Skin of body (tissue), 2 donors: Measurements from ENCODE around the gene NRCAM. TPM values are rescaled to one million over a fixed set of nuclear protein-coding genes. Genes with fewer than 3 reads are reported as not detected.

Experiments
- DNase-seq: peaks from one replicate; lab custom pipeline; 2025; lab: John Stamatoyannopoulos, UW
- total RNA-seq: library from RNA; depleted of rRNA; stranded (reverse); fragments of >200 nt; gene quantifications from one replicate; pipeline ENCODE4 v1.2.3, GENCODE V29; 2014

Gene NRCAM
- total RNA-seq, 1 donor from 2014 or later = 7.9 TPM

DNA sequence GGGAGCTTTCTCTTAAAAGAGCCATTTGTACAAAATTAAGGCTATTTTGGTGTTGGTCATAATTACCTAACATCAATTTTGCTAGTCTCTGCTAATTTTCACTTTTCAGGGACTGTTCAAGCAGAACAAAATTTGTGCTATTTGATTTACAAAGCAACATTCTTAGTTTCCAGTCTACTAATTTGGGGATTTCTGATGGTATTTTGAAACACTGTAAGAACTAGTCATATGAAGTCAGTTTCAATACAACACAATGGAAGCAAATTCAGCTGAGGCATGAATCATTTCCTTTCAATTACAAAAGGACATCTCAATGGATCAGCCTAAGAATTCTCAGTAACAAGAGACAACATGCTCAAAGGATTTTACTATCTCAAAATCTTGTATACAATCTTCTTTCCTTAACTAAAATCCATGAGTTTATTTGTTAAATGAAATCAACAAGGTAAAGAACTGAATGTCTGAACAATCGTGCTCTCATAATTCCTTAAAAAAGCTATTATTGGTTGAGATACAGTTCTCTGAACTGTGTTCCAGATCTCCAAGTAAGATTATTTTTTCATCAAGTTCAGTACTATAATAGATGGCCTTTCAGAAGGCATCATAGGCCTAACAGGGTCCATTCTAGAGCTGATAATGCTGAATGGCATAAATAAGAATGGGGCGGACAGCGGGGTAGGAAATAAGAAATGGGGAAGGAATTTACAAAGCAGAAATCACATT lies 144.6 kb downstream of the NRCAM start:
- DNase-seq = no peak

- no peak for DNase-seq
Observed at GRCh38 chr7:108310351-108310750, 145.9 kb downstream of the NRCAM start.

- no peak for DNase-seq
Observed at GRCh38 chr7:108308903-108309302, 147.3 kb downstream of the NRCAM start.

DNA sequence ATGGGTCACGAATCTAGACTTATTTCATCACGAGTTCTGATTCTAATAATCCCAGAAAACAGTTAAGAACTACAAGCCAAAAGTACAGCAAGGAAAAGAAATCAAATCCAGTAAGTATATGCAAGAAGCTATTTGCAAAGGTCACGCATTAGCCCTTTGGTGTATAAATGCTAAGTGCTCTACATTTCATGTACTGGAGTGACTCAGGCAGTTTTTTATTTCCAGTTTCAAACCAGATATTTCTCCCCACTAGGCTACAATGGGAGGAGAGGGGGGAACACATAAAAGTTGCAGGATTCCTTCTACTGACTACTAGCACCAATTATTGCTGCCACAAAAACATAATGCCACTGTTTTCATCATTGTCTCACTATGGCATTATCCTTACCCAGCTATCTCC lies 148.0 kb downstream of the NRCAM start:
- no peak for DNase-seq

DNA sequence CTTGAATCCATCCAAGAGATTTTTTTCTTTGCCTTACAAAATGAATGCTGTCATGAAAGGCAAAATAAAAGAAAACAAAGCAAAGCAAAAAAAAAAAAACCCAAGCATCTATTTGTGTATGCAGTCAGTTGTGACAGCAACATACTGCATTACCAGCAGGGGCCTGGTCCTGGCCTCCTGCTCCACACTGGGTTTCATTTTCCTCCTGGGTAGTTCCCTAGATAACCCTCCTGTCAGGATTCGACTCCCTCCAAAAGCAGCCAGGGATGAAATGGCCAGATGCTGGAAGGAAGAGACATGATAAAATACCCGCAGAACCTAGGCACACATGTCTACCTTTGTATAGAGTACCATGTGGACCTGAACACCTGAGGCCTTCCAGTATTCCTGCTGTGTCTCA lies 148.6 kb downstream of the NRCAM start:
- no peak for DNase-seq

- DNase-seq = no peak
Observed at GRCh38 chr7:108307194-108307593, 149.0 kb downstream of the NRCAM start.

DNA sequence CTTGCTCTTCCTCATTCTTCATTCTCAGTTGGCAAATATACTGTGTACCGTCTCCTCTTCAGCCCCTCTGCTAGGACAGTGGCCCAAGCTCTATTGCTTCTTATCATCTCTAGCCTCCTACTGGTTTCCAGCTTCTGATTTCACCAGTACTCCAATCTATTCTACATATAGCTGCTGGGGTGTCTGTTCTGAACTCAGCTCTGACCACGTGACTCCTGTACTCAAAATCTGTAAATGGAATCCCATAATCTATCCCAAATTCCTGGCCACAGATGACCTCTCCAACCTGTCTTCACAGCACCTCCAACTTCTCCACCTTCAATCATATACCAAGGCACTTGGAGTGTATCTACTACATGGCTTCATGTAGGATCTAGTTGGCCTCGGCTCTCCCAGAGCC lies 152.9 kb downstream of the NRCAM start:
- DNase-seq = no peak

GRCh38 chr7:108301387-108301786 lies 154.8 kb downstream of the NRCAM start:
- no peak for DNase-seq

GRCh38 chr7:108299251-108299973 lies 156.8 kb downstream of the NRCAM start:
- DNase-seq = no peak

- DNase-seq = no peak
Observed at GRCh38 chr7:108296911-108297310, 159.3 kb downstream of the NRCAM start.

- DNase-seq = peak; percentile 5
Observed at GRCh38 chr7:108294595-108294994, 161.6 kb downstream of the NRCAM start.

DNA sequence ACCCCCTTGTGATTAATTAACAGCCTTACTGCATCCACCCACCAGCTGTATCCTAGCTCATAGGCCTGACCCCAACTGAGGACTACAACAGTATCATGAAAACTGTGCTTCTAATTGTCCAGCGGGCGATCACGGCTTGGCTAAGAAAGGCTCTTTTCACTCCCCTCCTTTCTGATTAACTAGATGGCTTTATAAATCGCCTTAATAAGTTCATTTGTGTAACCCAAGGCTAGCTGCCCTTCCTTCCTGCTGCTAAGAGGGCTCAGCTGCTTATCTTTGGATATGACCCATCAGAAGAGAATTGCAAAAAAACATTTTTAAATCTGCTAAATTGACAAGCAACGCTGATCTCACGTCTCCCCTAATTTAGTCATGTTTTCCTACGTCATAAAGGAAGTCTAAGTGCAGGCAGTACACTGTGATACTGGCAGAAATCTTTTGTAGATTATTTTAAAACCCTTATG lies 163.1 kb downstream of the NRCAM start:
- DNase-seq = no peak

DNA sequence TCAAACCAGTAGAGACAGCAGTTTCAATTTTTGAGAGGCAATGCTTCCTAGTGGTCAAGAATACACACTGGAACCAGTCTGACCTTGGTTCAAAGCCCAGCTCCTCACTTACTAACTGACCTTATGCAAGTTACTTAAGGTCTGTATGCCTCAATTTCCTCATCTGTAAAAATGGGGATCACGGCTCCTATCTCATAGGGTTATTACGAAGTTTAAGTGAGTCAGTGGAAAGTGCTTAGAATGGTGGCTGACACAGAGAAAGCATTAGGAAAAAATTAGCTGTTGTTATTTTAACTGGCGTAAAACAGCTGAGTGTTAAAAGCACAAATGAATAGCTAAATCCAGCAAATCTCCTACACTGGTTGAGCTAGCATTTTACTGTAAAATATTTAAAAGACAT lies 163.7 kb downstream of the NRCAM start:
- DNase-seq = no peak

- DNase-seq = no peak
Observed at GRCh38 chr7:108291791-108292440, 164.3 kb downstream of the NRCAM start.

GRCh38 chr7:108291152-108291508 lies 165.1 kb downstream of the NRCAM start:
- no peak for DNase-seq

DNA sequence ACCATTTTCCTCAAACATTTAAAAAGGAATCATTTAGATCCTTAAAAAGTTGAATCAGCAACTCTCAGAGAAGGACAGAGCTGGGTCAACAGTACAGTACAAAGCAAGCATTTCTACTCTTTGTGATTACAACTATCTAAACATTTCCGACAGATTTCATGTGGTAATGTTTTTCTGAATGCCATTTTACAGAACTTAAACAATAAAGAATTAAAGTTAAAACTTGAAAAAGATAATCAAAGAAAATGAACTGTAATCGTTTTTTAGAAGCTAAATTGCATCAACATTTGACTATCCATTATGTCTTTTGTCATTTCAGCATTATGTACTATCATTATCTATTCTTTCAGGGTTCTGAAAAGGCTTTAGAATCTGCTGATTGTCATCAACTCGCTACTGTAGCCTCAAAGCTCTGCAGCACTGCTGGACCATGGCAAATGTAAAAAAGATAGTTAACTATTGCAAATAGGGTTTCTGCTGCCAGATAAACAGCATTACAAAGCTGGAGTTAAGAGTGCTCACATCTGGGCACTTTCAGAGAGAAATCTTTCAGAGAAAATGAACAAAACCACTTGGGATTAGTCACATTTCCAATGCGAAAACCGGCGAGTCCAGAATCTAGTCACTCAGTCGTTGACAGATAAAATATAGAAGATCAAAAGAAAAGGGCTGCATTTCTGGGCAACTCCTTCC lies 165.6 kb downstream of the NRCAM start:
- no peak for DNase-seq

DNA sequence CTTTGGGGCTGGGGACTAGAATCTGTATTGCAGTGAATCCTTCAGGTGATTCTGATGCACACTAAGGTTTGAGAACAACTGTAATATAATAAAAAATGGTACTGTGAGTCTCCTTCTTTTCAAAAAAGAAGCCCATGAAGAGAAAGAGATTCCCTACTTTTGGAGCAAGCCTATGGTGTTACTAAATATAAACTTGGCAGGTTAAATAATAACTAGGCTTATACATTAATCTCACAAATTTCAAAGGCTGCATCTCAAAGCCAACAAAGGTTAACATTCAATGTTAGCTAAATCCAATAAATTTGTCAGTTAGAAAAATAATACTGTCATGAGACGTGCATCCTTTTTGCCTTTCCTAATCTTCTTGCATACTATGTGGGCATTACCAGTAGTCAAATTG lies 166.4 kb downstream of the NRCAM start:
- no peak for DNase-seq

DNA sequence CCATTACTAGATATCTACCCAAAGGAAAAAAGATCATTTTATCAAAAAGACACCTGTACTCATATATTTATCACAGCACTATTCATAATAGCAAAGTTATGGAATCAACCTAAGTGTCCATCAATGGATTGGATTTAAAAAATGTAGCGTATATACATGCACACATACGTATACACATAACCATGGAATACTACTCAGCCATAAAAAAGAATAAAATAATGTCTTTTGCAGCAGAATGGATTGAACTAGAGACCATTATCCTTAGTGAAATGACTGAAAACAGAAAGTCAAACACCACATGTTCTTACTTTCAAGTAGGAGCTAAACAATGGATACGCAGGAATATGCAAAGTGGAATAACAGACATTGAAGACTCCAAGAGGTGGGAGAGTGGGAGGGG lies 168.4 kb downstream of the NRCAM start:
- DNase-seq = no peak

- DNase-seq = no peak
Observed at GRCh38 chr7:108286290-108286904, 169.8 kb downstream of the NRCAM start.

- DNase-seq = no peak
Observed at GRCh38 chr7:108285778-108286177, 170.5 kb downstream of the NRCAM start.

GRCh38 chr7:108285003-108285368 lies 171.2 kb downstream of the NRCAM start:
- no peak for DNase-seq
